Activated CD8-positive, alpha-beta memory T cell treated with anti-CD3 and anti-CD28 coated beads for 48 hours (primary cell): Measurements from ENCODE around the gene BZW2.
"Not testable (repeated sequence)": the region's sequence is repeated elsewhere in the genome, so short reads cannot be mapped to it uniquely, and the experiment has no call there.

Source experiments
- DNase-seq, 3 experiments: peaks; one replicate each; pipeline ENCODE4 v3.0.0-alpha.2; 2020; ENCODE audit warnings: low read depth in 2 of 3, low spot score in 2 of 3

The BZW2 gene

DNA sequence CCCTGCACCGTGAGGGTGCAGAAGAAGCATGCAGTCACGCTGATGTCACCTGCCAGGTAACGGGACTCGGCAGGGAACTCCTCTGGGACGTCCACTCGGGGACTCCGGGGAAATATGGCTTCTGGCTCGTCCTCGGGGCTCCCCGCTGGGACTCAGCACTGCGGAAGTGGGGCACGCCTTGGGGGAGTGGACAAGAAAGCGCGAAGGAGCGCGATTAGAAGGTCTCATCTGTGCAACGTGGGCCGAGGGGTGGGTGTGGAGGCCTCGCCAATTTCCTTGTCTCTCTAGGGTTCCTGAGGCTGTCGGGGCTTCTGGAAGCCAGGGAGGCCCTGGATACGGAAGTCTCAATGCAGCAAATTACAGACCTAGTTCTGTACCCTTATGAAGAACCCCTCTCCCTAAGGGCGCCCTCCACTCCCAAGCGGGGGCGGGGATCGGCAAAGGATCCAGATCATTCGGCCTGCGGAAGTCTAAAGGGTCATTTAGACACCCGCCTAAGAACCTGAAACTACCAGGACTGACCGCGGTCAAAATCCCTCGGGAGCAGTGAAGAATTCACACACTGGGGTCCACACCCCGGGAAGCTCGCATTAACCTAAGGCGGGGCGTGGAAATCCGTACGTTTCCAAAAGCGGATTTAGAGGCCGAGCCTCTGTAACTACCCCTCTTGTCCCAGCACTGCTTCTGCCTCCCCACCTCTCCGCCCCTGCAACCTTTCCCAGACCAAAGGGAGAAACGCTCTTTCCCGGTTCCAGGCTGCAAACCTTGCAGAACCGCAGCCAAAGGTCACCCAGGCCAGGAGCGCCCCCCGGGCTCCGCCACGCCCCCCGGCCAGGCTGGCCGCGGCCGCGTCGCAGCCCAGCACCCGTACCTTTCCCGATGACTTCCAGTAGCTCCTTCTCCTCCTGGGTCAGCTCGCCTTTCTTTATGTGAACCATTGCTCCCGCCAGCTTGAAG lies 1.1 kb upstream of the BZW2 start:
- peak in 2 of 3 experiments; percentile 10 to 33 for DNase-seq

GRCh38 chr7:16646472-16647072 lies 591 bp downstream of the BZW2 start:
- peak in 1 of 3 experiments; percentile 7 for DNase-seq

- no peak for DNase-seq
These were observed 1.5 kb downstream of the BZW2 start for GRCh38 chr7:16647435-16647960.

DNA sequence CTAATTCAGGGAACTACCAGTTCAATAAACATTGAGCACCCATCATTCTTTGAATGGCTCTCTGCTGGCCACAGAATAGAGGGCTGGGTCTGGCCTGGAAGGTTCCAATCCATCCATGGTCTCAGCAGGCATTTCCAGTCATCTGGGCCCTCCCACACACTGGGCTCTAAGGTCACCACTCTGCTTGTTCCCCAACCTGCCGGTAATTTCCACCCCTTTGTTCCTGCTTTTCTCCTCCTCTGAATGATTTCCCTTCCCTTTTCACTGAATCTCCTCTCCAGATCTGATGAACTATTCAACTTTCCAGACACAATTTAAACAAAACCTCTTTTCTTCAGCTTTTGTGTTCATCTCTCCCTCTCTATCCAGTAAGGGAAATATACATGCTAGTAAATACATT lies 2.6 kb downstream of the BZW2 start:
- DNase-seq: no peak

GRCh38 chr7:16649196-16649595 lies 3.2 kb downstream of the BZW2 start:
- DNase-seq: no peak

DNA sequence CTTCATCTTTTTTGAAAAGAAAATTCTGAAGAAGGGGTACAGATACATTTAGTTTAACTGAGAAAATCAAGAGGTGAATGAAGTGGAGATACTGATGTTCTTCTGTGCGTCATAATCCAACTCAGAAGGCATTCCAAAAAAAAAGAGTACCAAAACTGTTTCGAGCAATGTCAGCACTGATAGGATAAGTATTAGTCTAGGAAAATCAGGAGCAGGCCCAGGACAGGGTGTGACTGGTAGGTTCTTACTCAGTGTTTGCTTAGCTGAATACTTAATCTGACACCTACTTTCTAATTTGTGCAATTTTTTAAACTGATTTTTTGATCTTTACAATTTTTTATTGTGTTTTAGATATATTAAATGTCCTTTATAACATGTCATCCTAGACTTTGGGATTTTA lies 4.3 kb downstream of the BZW2 start:
- no peak for DNase-seq

DNA sequence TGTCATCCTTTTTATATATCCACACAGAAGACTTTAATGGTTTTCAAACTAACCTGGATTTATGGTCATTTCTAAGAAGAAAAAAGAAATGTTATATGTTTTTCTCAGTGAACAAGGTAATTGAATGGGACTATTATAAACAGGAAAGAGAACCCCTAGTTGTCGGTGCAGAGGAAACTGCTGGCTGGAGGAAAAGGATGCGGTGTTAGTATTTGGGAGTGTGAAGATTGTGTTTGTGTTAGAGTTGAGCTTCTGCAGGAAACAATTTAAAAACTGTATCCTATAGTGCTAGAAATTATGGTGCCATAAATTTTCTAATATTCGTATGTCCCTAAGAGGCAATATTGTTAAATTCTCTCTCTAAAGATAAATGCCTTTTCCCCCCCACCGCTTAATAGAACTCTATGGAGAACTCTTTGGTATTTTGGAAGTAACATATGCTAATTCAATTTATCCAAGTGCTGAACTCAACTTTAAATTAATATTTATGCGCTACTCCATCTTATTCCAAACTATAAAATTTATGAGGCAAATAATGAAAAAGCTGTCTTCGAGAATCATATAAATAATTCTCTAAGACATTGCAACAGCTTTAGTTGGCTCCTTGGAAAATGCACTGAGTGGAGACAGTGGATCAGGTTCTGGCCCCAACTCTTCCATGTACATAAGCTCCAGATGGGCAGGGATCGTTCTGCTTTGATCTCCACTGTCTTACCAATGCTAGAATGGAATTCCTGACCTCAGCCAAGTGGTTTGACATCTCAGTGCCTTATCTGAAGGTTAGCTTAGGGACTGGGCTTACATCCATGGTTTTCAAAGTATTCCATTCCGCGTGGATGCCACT lies 5.6 kb downstream of the BZW2 start:
- DNase-seq: no peak

GRCh38 chr7:16652240-16652583 lies 6.2 kb downstream of the BZW2 start:
- DNase-seq: no peak

- DNase-seq: no peak
These were observed 6.9 kb downstream of the BZW2 start for GRCh38 chr7:16652888-16653287.

GRCh38 chr7:16655394-16655793 lies 9.4 kb downstream of the BZW2 start:
- no peak for DNase-seq

GRCh38 chr7:16656141-16656540 lies 10.2 kb downstream of the BZW2 start:
- no peak for DNase-seq

- DNase-seq: no peak
These were observed 11.8 kb downstream of the BZW2 start for GRCh38 chr7:16657656-16658279.

GRCh38 chr7:16659854-16660497 lies 14.0 kb downstream of the BZW2 start:
- not testable (repeated sequence) for DNase-seq

DNA sequence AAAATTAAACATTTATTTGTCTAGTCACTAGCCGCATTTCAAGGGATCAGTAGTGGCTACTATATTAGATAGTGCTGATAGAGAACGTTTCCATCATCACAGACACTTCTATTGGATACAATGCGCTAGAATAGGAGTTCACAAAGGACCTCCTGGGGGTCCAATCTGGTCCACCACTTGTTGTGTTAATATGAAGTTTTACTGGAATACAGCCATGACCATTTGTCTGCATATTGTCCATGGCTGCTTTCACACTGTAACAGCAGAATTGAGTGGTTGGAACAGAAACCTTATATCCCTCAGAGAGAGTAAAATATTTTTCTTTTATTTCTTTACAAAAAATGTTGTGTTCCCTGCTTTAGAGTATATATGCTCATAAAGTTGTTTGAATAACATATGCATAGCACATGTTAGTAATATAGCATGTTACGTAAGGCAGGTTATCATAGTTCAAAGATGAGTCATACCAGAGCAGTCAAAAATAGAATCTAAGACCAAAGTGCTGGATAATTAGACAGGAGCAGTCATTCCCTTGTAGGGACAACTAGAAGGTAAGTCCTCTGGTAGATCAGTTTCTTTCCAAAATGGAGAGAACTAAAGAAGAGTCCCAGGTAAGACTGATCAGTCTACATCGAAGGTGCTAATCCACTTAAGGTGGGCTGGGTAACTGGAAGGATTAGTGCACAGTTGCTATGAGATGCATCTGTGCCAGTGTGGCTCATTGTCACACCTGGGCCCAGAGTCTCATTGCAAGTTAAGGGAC lies 14.9 kb downstream of the BZW2 start:
- no peak for DNase-seq

DNA sequence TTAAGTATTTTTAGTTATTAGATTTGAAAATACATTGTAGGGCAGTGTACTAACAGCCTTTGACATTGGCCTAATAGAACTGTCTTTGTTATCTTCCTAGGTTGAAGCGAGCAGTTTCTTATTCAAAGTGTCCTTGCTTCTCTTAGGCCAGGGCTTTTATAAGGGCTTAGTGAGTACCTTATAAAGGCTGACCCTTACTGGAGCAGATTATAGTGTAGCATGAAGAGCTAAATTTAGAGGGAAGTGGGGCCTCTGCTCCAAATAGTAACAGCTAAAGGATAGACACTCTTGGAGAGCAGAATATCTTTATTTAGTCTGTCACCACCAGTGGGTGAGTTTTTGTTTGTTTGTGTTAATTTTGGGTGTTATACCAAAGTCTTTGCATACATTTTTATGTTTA lies 15.9 kb downstream of the BZW2 start:
- DNase-seq: no peak

- DNase-seq: no peak
These were observed 21.4 kb downstream of the BZW2 start for GRCh38 chr7:16667355-16667754.

- DNase-seq: no peak
These were observed 22.3 kb downstream of the BZW2 start for GRCh38 chr7:16668049-16668858.

GRCh38 chr7:16668978-16669377 lies 23.0 kb downstream of the BZW2 start:
- no peak for DNase-seq

- DNase-seq: no peak
These were observed 23.6 kb downstream of the BZW2 start for GRCh38 chr7:16669581-16669980.
